Uterus (tissue), 2 donors: ENCODE results near the gene NR3C2.

Experiments used
- POLR2A ChIP-seq, 2 donors: fragments of 450-650 bp; IDR thresholded peaks; one replicate each; pipeline ENCODE4 v1.6.1; 2016; ENCODE audit warnings: antibody characterized with exemption in 2 of 2, mild to moderate bottlenecking in 1 of 2, moderate library complexity in 1 of 2
- TF ChIP-seq, protein P1 (sequence below), 4 experiments: fragments of 200-600 bp in 2 of 4; fragments of 450-650 bp in 2 of 4; sonication (generic) in 2 of 4; IDR thresholded peaks; one replicate each; pipeline ENCODE4 v1.5.1; 2016 to 2019; ENCODE audit warnings: antibody characterized with exemption in 4 of 4, mild to moderate bottlenecking in 2 of 4, moderate library complexity in 1 of 4

- TF ChIP-seq, protein P1, sequence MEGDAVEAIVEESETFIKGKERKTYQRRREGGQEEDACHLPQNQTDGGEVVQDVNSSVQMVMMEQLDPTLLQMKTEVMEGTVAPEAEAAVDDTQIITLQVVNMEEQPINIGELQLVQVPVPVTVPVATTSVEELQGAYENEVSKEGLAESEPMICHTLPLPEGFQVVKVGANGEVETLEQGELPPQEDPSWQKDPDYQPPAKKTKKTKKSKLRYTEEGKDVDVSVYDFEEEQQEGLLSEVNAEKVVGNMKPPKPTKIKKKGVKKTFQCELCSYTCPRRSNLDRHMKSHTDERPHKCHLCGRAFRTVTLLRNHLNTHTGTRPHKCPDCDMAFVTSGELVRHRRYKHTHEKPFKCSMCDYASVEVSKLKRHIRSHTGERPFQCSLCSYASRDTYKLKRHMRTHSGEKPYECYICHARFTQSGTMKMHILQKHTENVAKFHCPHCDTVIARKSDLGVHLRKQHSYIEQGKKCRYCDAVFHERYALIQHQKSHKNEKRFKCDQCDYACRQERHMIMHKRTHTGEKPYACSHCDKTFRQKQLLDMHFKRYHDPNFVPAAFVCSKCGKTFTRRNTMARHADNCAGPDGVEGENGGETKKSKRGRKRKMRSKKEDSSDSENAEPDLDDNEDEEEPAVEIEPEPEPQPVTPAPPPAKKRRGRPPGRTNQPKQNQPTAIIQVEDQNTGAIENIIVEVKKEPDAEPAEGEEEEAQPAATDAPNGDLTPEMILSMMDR (IDR thresholded peaks at IDR 0.05), result no peak
- no peak for TF ChIP-seq POLR2A (IDR thresholded peaks at IDR 0.05)
Observed at GRCh38 chr4:148161601-148162000, 280.6 kb downstream of the NR3C2 start.
